Stimulated activated naive B cell treated with anti-CD40 and anti-IgM and Interleukin-4, amounts not matched to agents 10 μg/mL and 1 μg/mL and 100 μg/mL, for 72 hours (primary cell): ENCODE results near the gene SERGEF.

Experiments
- ATAC-seq, 2 donors: fragments of 150-1000 bp; cut with Tn5 transposase; replicated peaks; 2 replicates each; pipeline ENCODE4 v1.10.0; 2021; ENCODE audit warnings: moderate library complexity in 1 of 2
- DNase-seq: peaks from one replicate; pipeline ENCODE4 v3.0.0; 2021
- H3K27ac Mint-ChIP-seq: one replicate; pipeline ENCODE4 v1.8.0; 2022; ENCODE audit warnings: mild to moderate bottlenecking, mixed read lengths
- H3K27me3 Mint-ChIP-seq, 2 donors: one replicate each; pipeline ENCODE4 v1.8.0; 2022; ENCODE audit warnings: mixed read lengths in 2 of 2
- H3K36me3 Mint-ChIP-seq, 2 donors: one replicate each; pipeline ENCODE4 v1.8.0; 2022; ENCODE audit warnings: mixed read lengths in 2 of 2, mild to moderate bottlenecking in 1 of 2
- H3K4me1 Mint-ChIP-seq, 2 donors: one replicate each; pipeline ENCODE4 v1.8.0; 2022; ENCODE audit warnings: mixed read lengths in 2 of 2, mild to moderate bottlenecking in 1 of 2
- H3K4me3 Mint-ChIP-seq, 2 donors: one replicate each; pipeline ENCODE4 v1.8.0; 2022; ENCODE audit warnings: mild to moderate bottlenecking in 2 of 2, mixed read lengths in 2 of 2, moderate library complexity in 1 of 2
- H3K9me3 Mint-ChIP-seq, 2 donors: one replicate each; pipeline ENCODE4 v1.8.0; 2022; ENCODE audit warnings: mixed read lengths in 2 of 2, mild to moderate bottlenecking in 1 of 2

SERGEF gene

GRCh38 chr11:17750013-17750800 lies 262.6 kb downstream of the SERGEF start:
- no peak overlapping the region for H3K4me3 Mint-ChIP-seq
- no peaks in the 10 kb centered on the region for H3K9me3 Mint-ChIP-seq
- ATAC-seq (no peak), DNase-seq (no peak)
- no peaks in the 10 kb centered on the region for H3K4me1 Mint-ChIP-seq
- H3K36me3 Mint-ChIP-seq = no peaks in the 10 kb centered on the region
- peaks cover 27 to 30% of the 10 kb centered on the region in 2 donors for H3K27me3 Mint-ChIP-seq
- no peak overlapping the region for H3K27ac Mint-ChIP-seq

GRCh38 chr11:17748761-17749721 lies 263.8 kb downstream of the SERGEF start:
- H3K4me1 Mint-ChIP-seq = no peaks in the 10 kb centered on the region
- ATAC-seq = peak in 1 of 2 donors; percentile 10
- DNase-seq = no peak
- peaks cover 22 to 25% of the 10 kb centered on the region in 2 donors for H3K27me3 Mint-ChIP-seq
- no peak overlapping the region for H3K4me3 Mint-ChIP-seq
- H3K27ac Mint-ChIP-seq = no peak overlapping the region
- H3K9me3 Mint-ChIP-seq = no peaks in the 10 kb centered on the region
- H3K36me3 Mint-ChIP-seq = no peaks in the 10 kb centered on the region

- no peak for ATAC-seq
Measured at GRCh38 chr11:17748044-17748443, 264.8 kb downstream of the SERGEF start.

GRCh38 chr11:17747131-17747955 lies 265.5 kb downstream of the SERGEF start:
- no peak for ATAC-seq
- H3K9me3 Mint-ChIP-seq = no peaks in the 10 kb centered on the region
- no peak for DNase-seq
- H3K4me1 Mint-ChIP-seq = no peaks in the 10 kb centered on the region
- H3K27me3 Mint-ChIP-seq = peaks cover 22 to 25% of the 10 kb centered on the region in 2 donors
- H3K36me3 Mint-ChIP-seq = no peaks in the 10 kb centered on the region
- no peak overlapping the region for H3K27ac Mint-ChIP-seq
- H3K4me3 Mint-ChIP-seq = no peak overlapping the region

More at GRCh38 chr11:17748044-17748443, 264.8 kb downstream of the SERGEF start:
- H3K36me3 Mint-ChIP-seq = no peaks in the 10 kb centered on the region
- peaks cover 22 to 25% of the 10 kb centered on the region in 2 donors for H3K27me3 Mint-ChIP-seq
- H3K9me3 Mint-ChIP-seq = no peaks in the 10 kb centered on the region
- no peak overlapping the region for H3K27ac Mint-ChIP-seq
- no peak for DNase-seq
- H3K4me3 Mint-ChIP-seq = no peak overlapping the region
- no peaks in the 10 kb centered on the region for H3K4me1 Mint-ChIP-seq

DNA sequence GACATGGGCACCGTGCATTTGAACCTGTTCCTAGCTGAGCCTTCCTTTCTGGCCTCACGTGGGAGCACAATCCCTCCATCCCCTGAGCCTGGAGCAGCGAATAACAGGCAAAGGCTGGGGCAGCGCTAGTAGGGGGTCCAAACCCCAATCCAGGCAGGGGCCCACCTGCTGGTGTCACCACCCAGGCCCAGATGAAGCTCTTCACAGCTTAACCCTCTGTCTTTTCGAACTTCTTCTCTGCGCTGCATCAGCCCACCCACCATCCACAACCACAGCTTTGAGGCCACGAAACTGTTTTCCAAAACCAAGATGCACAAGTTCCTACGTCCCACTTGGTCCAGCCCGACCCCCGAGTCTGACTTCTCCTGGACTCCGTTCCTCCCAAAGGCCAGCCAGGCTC lies 266.8 kb downstream of the SERGEF start:
- ATAC-seq (no peak), DNase-seq (no peak)
- no peak overlapping the region for H3K4me3 Mint-ChIP-seq
- H3K27ac Mint-ChIP-seq = no peak overlapping the region
- H3K9me3 Mint-ChIP-seq = no peaks in the 10 kb centered on the region
- no peaks in the 10 kb centered on the region for H3K36me3 Mint-ChIP-seq
- H3K4me1 Mint-ChIP-seq = no peaks in the 10 kb centered on the region
- H3K27me3 Mint-ChIP-seq = peaks cover 28 to 30% of the 10 kb centered on the region in 2 donors

- Mint-ChIP-seq H3K36me3 (no peaks in the 10 kb centered on the region), H3K4me3 (no peak overlapping the region), H3K27me3 (peaks cover 29 to 35% of the 10 kb centered on the region in 2 donors), H3K9me3 (no peaks in the 10 kb centered on the region), H3K4me1 (no peaks in the 10 kb centered on the region), H3K27ac (no peak overlapping the region)
- DNase-seq (no peak), ATAC-seq (no peak)
Measured at GRCh38 chr11:17745023-17745772, 267.6 kb downstream of the SERGEF start.

DNA sequence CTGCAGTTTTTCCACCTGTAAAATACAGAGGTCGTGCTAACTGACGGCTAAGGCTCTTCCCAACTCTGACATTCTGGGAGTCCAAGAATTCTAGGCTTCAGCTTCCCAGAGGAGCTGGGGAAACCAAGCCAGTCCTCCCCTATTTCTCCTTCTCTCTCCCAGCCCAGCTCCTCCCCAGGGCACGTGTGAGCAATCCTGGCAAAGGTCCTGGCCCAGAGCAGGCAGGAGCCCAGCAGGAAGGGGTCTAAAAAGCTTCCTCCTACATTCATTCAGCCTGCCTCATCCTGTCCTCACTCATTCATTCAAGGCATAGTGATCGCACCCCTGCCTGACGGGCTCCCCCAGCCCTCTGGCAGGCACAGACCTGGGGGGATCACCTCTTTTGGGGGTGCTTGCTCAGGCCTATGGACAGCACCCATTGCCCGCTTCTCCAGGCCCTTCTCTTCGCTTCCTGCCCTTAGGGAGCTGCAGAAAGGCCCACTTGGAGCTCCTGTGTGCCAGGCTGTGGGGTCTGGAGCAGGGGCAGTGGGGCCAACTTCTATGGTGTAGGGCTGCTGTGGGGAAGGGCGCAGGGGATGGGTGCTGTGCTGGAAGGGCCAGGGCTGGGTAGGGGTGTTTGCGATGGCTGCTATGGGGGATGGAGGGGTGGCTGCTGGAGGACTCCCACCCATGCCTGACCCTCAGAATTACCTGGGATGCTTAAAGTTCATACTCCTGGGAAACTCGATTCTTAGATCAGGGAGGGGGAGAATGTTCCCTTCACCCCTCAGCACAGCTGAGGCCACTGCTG lies 268.5 kb downstream of the SERGEF start:
- Mint-ChIP-seq H3K9me3 (no peaks in the 10 kb centered on the region), H3K4me1 (no peaks in the 10 kb centered on the region), H3K4me3 (no peak overlapping the region), H3K27ac (no peak overlapping the region), H3K36me3 (no peaks in the 10 kb centered on the region), H3K27me3 (peaks cover 29 to 38% of the 10 kb centered on the region in 2 donors)
- DNase-seq (no peak), ATAC-seq (no peak)

GRCh38 chr11:17743808-17744119 lies 269.1 kb downstream of the SERGEF start:
- ATAC-seq (no peak), DNase-seq (no peak)
- H3K9me3 Mint-ChIP-seq = no peaks in the 10 kb centered on the region
- H3K27ac Mint-ChIP-seq = no peak overlapping the region
- H3K4me1 Mint-ChIP-seq = no peaks in the 10 kb centered on the region
- no peaks in the 10 kb centered on the region for H3K36me3 Mint-ChIP-seq
- H3K27me3 Mint-ChIP-seq = peaks cover 29 to 38% of the 10 kb centered on the region in 2 donors
- H3K4me3 Mint-ChIP-seq = no peak overlapping the region

DNA sequence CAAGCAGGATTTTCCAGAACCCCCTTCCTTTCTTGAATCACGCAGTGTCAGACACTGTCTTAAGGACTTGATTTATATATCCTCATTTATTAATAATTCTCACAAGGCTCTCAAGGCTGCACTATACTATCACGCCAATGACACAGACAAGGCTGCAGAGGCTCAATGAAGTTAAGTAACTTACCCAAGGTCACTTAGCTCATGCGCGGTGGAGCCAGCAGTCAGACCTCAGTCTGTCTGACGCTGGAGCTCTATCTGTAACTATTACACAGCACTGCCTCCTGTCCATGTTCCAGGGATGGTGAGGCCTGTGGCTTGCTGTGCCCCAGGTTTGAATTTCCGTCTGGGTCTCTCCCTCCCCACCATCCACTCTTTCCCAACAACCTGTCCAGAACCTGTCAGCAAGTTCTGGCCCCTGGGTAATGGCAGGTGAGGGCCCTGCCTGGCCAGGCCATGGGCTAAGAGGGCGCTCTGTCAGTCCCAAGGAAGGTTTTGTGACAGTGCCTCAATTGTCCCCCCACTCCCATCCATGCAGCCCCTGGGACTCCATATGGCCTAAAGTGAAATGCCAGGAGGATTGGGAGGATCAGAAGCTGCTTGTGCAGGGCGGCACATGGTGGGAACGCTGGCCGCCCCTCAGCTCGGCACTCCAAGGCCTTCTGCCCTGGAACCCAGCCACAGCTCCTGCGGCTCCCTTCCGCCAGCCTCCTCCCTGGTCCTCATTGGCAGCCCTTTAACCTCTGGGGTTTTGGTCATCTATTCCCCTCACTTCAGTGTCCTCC lies 269.6 kb downstream of the SERGEF start:
- H3K27ac Mint-ChIP-seq = no peak overlapping the region
- no peaks in the 10 kb centered on the region for H3K4me1 Mint-ChIP-seq
- H3K36me3 Mint-ChIP-seq = no peaks in the 10 kb centered on the region
- no peak for ATAC-seq
- peaks cover 28 to 38% of the 10 kb centered on the region in 2 donors for H3K27me3 Mint-ChIP-seq
- H3K4me3 Mint-ChIP-seq = no peak overlapping the region
- H3K9me3 Mint-ChIP-seq = no peaks in the 10 kb centered on the region
- DNase-seq = no peak

DNA sequence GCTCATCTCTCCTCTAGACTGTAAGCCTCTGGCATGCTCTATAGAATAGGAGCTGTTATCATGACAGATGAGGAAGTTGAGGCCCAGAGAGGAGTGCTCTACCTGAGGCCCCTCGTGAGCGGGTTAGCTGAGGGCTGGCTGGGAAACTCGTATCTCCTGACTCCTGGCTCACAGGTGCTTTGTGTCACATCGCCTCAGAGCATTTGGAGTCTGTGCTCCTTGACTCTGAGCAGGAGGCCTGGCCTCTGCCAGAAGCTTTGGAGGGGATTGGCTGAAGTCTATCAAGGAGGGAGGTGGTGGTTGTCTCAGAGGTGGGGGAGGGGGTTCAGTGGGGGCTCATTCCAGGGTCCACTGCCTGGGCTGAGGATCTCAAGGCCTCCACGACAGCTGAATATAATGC lies 270.8 kb downstream of the SERGEF start:
- H3K4me3 Mint-ChIP-seq = no peak overlapping the region
- H3K4me1 Mint-ChIP-seq = no peaks in the 10 kb centered on the region
- no peak overlapping the region for H3K27ac Mint-ChIP-seq
- no peaks in the 10 kb centered on the region for H3K36me3 Mint-ChIP-seq
- DNase-seq = no peak
- H3K9me3 Mint-ChIP-seq = no peaks in the 10 kb centered on the region
- no peak for ATAC-seq
- peaks cover 25 to 36% of the 10 kb centered on the region in 2 donors for H3K27me3 Mint-ChIP-seq

DNA sequence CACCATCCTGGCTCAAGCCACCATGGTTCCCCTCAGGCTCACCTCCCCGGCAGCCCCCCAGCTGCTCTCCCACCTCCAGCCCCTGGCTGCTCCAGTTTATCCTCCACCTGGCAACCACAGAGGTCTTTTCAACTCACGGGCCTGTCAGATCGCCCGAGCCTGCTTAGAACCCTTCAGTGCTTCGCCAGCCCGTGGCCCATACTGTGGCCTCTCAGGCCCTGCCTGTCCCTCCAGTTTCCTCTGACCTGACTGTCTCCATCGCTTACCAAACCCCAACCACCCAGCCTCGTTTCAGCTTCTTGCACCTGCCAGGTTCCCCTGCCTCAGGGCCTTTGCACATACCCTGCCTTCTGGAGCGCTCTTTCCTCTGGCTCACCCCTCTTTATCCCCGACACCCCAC lies 271.4 kb downstream of the SERGEF start:
- Mint-ChIP-seq H3K4me1 (peaks cover 3 to 4% of the 10 kb centered on the region in 2 donors), H3K27ac (no peak overlapping the region)
- no peak for ATAC-seq

GRCh38 chr11:17740649-17741235 lies 272.1 kb downstream of the SERGEF start:
- no peak overlapping the region for H3K27ac Mint-ChIP-seq
- H3K4me3 Mint-ChIP-seq = no peak overlapping the region
- peaks cover 0 to 4% of the 10 kb centered on the region in 2 donors for H3K36me3 Mint-ChIP-seq
- peaks cover 0 to 2% of the 10 kb centered on the region in 2 donors for H3K9me3 Mint-ChIP-seq
- ATAC-seq (no peak), DNase-seq (no peak)
- H3K27me3 Mint-ChIP-seq = peaks cover 29 to 39% of the 10 kb centered on the region in 2 donors
- H3K4me1 Mint-ChIP-seq = peaks cover 4 to 6% of the 10 kb centered on the region in 2 donors

More for the DNA sequence above, 271.4 kb downstream of the SERGEF start:
- DNase-seq = no peak
- no peak overlapping the region for H3K4me3 Mint-ChIP-seq
- H3K36me3 Mint-ChIP-seq = peaks cover 0 to 4% of the 10 kb centered on the region in 2 donors
- H3K27me3 Mint-ChIP-seq = peaks cover 26 to 39% of the 10 kb centered on the region in 2 donors
- peaks cover 0 to 2% of the 10 kb centered on the region in 2 donors for H3K9me3 Mint-ChIP-seq
